ENCODE results near the gene BBS1. TPM values are rescaled to one million over a fixed set of nuclear protein-coding genes. Genes with fewer than 3 reads are reported as not detected.

Gene BBS1
- total RNA-seq, 1 experiment from 2014 or later: 29.8 TPM

DNA sequence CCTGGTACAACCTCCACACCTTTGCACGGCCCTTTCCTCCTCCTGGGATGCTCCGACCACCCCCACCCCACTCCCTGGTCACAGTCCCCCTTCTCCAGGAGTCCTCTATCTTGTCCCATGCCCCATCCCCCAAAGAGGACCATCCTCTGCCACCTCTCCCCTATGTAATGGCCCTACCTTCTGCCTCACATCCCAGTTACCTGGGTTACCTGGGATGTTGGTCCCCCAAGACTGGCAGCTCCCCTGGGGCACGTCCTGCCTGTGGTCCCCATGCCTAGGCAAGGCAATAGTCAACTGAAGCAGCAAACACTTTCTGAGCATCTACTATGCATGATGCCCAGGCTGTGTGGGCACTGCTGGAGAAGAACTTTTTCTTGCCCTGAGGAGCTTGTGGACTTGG lies 45.0 kb downstream of the BBS1 start (continued):
- TF ChIP-seq EGR1 (IDR thresholded peaks at IDR 0.05; ENCODE audit: low read depth) (no peak), RAD21 (IDR thresholded peaks at IDR 0.05; ENCODE audit: low read depth) (no peak), CTCF (IDR thresholded peaks at IDR 0.05 in 2 of 3, conservative IDR thresholded peaks at IDR 0.05 in 1 of 3; ENCODE audit: borderline replicate concordance in 1 of 3, insufficient read depth in 1 of 3, low read depth in 2 of 3, low read length in 2 of 3) (no peak)

DNA sequence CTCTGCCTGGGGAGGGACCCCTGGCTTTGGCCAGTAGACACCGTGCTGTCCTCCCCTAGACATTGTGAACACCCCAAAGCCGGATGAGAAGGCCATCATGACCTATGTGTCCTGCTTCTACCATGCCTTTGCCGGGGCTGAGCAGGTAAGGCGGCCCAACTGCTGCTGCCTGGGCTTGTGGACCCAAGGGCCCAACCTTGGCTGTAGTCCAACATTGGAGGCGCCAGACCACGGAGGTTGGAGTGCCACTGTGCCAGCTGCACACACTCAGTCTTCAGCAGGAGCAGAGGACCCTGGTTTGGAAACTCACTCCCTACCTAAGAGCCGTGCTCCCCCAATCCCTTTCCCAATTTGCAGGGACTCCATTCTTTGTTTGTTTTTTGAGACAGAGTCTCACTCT lies 45.7 kb downstream of the BBS1 start:
- Histone ChIP-seq H3K4me3 (replicated peaks in 1 of 2; ENCODE audit: low read depth in 1 of 2, low read length in 2 of 2) (no peak overlapping the region), H3K9ac (ENCODE audit: low read length) (no peak overlapping the region), H3K79me2 (ENCODE audit: insufficient read depth, low read length) (no peaks in the 10 kb centered on the region), H3K27ac (ENCODE audit: low read depth, low read length) (no peak overlapping the region), H3K4me2 (ENCODE audit: low read length) (no peak overlapping the region), H3K9me3 (ENCODE audit: control insufficient read depth in 1 of 2, insufficient read depth in 1 of 2, low read depth in 1 of 2, low read length in 2 of 2) (no peaks in the 10 kb centered on the region), H3K9me2 (ENCODE audit: insufficient read depth) (no peaks in the 10 kb centered on the region), H2AFZ (ENCODE audit: low read depth, low read length, poor library complexity, severe bottlenecking) (no peak overlapping the region), H4K20me1 (ENCODE audit: insufficient read depth) (no peaks in the 10 kb centered on the region), H3K27me3 (ENCODE audit: insufficient read depth, low read length) (no peaks in the 10 kb centered on the region), H3K36me3 (ENCODE audit: control insufficient read depth in 1 of 2, insufficient read depth in 2 of 2, low read length in 2 of 2) (no peaks in the 10 kb centered on the region), H3K4me1 (ENCODE audit: control insufficient read depth in 1 of 2, insufficient read depth in 2 of 2, low read length in 2 of 2) (no peaks in the 10 kb centered on the region)
- DNase-seq (ENCODE audit: low read depth, low spot score) (no peak), ATAC-seq (no peak)
- intact Hi-C loops (cut with micrococcal nuclease): no loop called here
- no TSS peak for BruUV-seq (replicated peaks)
- POLR2A ChIA-PET: no interaction called here
- RAD21 ChIA-PET (ENCODE audit: low non-redundant PET in 1 of 2, low total read pairs in 2 of 2, uncharacterized antibody in 2 of 2, unreplicated experiment in 2 of 2): no interaction called here
- CTCF ChIA-PET: no interaction called here
- TF ChIP-seq JUND (IDR thresholded peaks at IDR 0.05): no peak
- TF ChIP-seq RAD21 (IDR thresholded peaks at IDR 0.05; ENCODE audit: low read depth): no peak
- no peak for TF ChIP-seq CBX3 (IDR thresholded peaks at IDR 0.05; ENCODE audit: low read depth)
- TF ChIP-seq CEBPB (IDR thresholded peaks at IDR 0.05; ENCODE audit: low read depth): no peak
- TF ChIP-seq FOSL1 (IDR thresholded peaks at IDR 0.05; ENCODE audit: low read depth): no peak
- TF ChIP-seq, protein P1, sequence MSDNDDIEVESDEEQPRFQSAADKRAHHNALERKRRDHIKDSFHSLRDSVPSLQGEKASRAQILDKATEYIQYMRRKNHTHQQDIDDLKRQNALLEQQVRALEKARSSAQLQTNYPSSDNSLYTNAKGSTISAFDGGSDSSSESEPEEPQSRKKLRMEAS (IDR thresholded peaks at IDR 0.05): no peak
- TF ChIP-seq EGR1 (IDR thresholded peaks at IDR 0.05; ENCODE audit: low read depth): no peak
- TF ChIP-seq ZFX (IDR thresholded peaks at IDR 0.05): no peak
- TF ChIP-seq, protein P2, sequence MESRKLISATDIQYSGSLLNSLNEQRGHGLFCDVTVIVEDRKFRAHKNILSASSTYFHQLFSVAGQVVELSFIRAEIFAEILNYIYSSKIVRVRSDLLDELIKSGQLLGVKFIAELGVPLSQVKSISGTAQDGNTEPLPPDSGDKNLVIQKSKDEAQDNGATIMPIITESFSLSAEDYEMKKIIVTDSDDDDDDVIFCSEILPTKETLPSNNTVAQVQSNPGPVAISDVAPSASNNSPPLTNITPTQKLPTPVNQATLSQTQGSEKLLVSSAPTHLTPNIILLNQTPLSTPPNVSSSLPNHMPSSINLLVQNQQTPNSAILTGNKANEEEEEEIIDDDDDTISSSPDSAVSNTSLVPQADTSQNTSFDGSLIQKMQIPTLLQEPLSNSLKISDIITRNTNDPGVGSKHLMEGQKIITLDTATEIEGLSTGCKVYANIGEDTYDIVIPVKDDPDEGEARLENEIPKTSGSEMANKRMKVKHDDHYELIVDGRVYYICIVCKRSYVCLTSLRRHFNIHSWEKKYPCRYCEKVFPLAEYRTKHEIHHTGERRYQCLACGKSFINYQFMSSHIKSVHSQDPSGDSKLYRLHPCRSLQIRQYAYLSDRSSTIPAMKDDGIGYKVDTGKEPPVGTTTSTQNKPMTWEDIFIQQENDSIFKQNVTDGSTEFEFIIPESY (IDR thresholded peaks at IDR 0.05; ENCODE audit: extremely low read depth, insufficient replicate concordance, low read length): no peak
- TF ChIP-seq SP1 (IDR thresholded peaks at IDR 0.05; ENCODE audit: low read depth): no peak
- TF ChIP-seq POLR2AphosphoS5 (IDR thresholded peaks at IDR 0.05; ENCODE audit: low read depth, low read length): no peak
